ENCODE data around the gene ECT2.

DNA sequence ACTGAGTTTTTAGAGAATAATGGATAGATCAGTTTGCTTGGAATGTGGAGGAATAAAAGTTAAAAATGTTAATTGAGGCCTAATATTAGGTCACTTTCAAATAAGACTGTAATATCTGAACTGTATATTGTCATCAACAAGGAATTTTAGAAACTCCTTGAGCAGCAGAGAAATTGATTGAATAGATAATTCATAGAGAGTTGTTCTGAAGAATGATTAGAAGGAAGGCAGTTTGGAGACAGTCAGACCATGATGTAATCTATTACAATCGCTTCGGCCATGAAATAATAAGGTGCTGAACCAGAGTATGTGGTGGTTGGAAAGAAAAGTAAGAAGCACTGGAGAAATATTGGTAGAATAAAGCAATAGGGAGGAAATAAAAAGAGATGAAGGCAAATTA lies 15.7 kb downstream of the ECT2 start:
- TF ChIP-seq CSDC2 (CRISPR knock-in tag; IDR thresholded peaks at IDR 0.05) (no peak), ESRRG (CRISPR knock-in tag; IDR thresholded peaks at IDR 0.05) (peak; percentile 18; the same call in 1 of the 2 replicates), ZC3H10 (CRISPR knock-in tag; IDR thresholded peaks at IDR 0.05) (no peak), PATZ1 (CRISPR knock-in tag; IDR thresholded peaks at IDR 0.05; ENCODE audit: borderline replicate concordance) (no peak), TOX (CRISPR knock-in tag; IDR thresholded peaks at IDR 0.05; ENCODE audit: borderline replicate concordance) (no peak), ZFP3 (CRISPR knock-in tag; IDR thresholded peaks at IDR 0.05) (no peak), ZNF70 (CRISPR knock-in tag; IDR thresholded peaks at IDR 0.05) (no peak), ARNTL (CRISPR knock-in tag; IDR thresholded peaks at IDR 0.05; ENCODE audit: borderline replicate concordance, low read depth) (no peak), ISL1 (CRISPR knock-in tag; IDR thresholded peaks at IDR 0.05) (peak; percentile 92), BACH2 (CRISPR knock-in tag; IDR thresholded peaks at IDR 0.05; ENCODE audit: borderline replicate concordance) (no peak), CREB5 (CRISPR knock-in tag; IDR thresholded peaks at IDR 0.05; ENCODE audit: low read depth) (peak; percentile 94)
- TF ChIP-seq, protein P1, sequence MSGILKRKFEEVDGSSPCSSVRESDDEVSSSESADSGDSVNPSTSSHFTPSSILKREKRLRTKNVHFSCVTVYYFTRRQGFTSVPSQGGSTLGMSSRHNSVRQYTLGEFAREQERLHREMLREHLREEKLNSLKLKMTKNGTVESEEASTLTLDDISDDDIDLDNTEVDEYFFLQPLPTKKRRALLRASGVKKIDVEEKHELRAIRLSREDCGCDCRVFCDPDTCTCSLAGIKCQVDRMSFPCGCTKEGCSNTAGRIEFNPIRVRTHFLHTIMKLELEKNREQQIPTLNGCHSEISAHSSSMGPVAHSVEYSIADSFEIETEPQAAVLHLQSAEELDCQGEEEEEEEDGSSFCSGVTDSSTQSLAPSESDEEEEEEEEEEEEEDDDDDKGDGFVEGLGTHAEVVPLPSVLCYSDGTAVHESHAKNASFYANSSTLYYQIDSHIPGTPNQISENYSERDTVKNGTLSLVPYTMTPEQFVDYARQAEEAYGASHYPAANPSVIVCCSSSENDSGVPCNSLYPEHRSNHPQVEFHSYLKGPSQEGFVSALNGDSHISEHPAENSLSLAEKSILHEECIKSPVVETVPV (CRISPR knock-in tag; IDR thresholded peaks at IDR 0.05), result no peak
- TF ChIP-seq, protein P2, sequence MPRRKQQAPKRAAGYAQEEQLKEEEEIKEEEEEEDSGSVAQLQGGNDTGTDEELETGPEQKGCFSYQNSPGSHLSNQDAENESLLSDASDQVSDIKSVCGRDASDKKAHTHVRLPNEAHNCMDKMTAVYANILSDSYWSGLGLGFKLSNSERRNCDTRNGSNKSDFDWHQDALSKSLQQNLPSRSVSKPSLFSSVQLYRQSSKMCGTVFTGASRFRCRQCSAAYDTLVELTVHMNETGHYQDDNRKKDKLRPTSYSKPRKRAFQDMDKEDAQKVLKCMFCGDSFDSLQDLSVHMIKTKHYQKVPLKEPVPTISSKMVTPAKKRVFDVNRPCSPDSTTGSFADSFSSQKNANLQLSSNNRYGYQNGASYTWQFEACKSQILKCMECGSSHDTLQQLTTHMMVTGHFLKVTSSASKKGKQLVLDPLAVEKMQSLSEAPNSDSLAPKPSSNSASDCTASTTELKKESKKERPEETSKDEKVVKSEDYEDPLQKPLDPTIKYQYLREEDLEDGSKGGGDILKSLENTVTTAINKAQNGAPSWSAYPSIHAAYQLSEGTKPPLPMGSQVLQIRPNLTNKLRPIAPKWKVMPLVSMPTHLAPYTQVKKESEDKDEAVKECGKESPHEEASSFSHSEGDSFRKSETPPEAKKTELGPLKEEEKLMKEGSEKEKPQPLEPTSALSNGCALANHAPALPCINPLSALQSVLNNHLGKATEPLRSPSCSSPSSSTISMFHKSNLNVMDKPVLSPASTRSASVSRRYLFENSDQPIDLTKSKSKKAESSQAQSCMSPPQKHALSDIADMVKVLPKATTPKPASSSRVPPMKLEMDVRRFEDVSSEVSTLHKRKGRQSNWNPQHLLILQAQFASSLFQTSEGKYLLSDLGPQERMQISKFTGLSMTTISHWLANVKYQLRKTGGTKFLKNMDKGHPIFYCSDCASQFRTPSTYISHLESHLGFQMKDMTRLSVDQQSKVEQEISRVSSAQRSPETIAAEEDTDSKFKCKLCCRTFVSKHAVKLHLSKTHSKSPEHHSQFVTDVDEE (CRISPR knock-in tag; IDR thresholded peaks at IDR 0.05), result no peak
